K562 (cell line): ENCODE data around the gene SLC25A21. TPM values are rescaled to one million over a fixed set of nuclear protein-coding genes. Genes with fewer than 3 reads are reported as not detected.
A peak's percentile ranks its signal among the peaks of the same experiment; 100 is the strongest.
"Not testable (repeated sequence)": the region's sequence is repeated elsewhere in the genome, so short reads cannot be mapped to it uniquely, and the experiment has no call there.

Experiments
- ATAC-seq: fragments of 200-7000 bp; cut with Tn5 transposase; 3 replicates; pipeline ENCODE4 v1.9.1; 2020; ENCODE audit warnings: moderate library complexity
- BruUV-seq: library from RNA; stranded (reverse); fragments of 400-500 nt; replicated peaks from 2 replicates; lab custom pipeline; 2021; lab: Mats Ljungman, UMichigan
- CTCF ChIA-PET: fragments of 300-600 bp; formaldehyde crosslinking; extraction: SDS; loops from one replicate; lab custom pipeline; 2021; ENCODE audit warnings: low intra/inter-chr PET ratio; lab: Yijun Ruan, JAX
- POLR2A ChIA-PET: fragments of 300-600, 350-650 bp; sonication (Branson Sonifier 250); formaldehyde crosslinking; extraction: SDS; loops from one replicate; lab custom pipeline; 2021; ENCODE audit warnings: antibody characterized with exemption, inconsistent platforms; lab: Yijun Ruan, JAX
- DNase-seq, 4 experiments: peaks; one replicate each; pipeline versions ENCODE4 v3.0.0 to v3.0.0-alpha.2; 2011 to 2018; ENCODE audit warnings: low spot score in 3 of 4, mixed read lengths in 3 of 4; ENCODE audit errors: extremely low read depth in 1 of 4
- FAIRE-seq: peaks from 2 replicates; lab custom pipeline; 2011; peaks lifted over from hg19 to GRCh38; lab: Jason Lieb, UNC
- H2AFZ ChIP-seq: 2 replicates; pipeline ENCODE4 v1.6.0; 2011; ENCODE audit warnings: low read depth, low read length, control low read depth, inconsistent platforms
- H3K27ac ChIP-seq: fragments of 200-600 bp; 3 replicates; pipeline ENCODE4 v1.8.0; 2011; ENCODE audit warnings: low read depth, mild to moderate bottlenecking, control low read depth, inconsistent platforms, low read length, moderate library complexity, mixed read lengths; ENCODE audit errors: extremely low read depth
- H3K27me3 ChIP-seq, 2 experiments: fragments of 300-600 bp in 1 of 2; 2 replicates in 1 of 2; 3 replicates in 1 of 2; pipeline versions ENCODE4 v1.6.0 to v1.8.0; 2011; ENCODE audit warnings: inconsistent platforms in 2 of 2, low read length in 2 of 2, mild to moderate bottlenecking in 1 of 2, mixed read lengths in 1 of 2, moderate library complexity in 1 of 2; ENCODE audit not compliant: control insufficient read depth in 2 of 2, insufficient read depth in 2 of 2
- H3K36me3 ChIP-seq: fragments of 300-600 bp; 3 replicates; pipeline ENCODE4 v1.8.0; 2011; ENCODE audit warnings: mild to moderate bottlenecking, low read length, inconsistent platforms; ENCODE audit not compliant: control insufficient read depth, insufficient read depth
- H3K4me1 ChIP-seq, 2 experiments: fragments of 200-600 bp in 1 of 2; replicated peaks in 1 of 2; 2 replicates in 1 of 2; 3 replicates in 1 of 2; pipeline versions ENCODE4 v1.5.1 to v1.8.0; 2011; ENCODE audit warnings: inconsistent platforms in 2 of 2, low read length in 2 of 2, mild to moderate bottlenecking in 1 of 2, mixed read lengths in 1 of 2, moderate library complexity in 1 of 2; ENCODE audit not compliant: control insufficient read depth in 2 of 2, insufficient read depth in 2 of 2
- H3K4me2 ChIP-seq: 2 replicates; pipeline ENCODE4 v1.6.1; 2011; ENCODE audit warnings: low read length, control low read depth, inconsistent platforms, mixed read lengths; ENCODE audit not compliant: insufficient read depth
- H3K4me3 ChIP-seq: fragments of 200-600 bp; sonication (generic), shearing (Covaris generic); 2 replicates; pipeline ENCODE4 v1.5.1; 2016; ENCODE audit warnings: control low read depth, inconsistent platforms
- H3K79me2 ChIP-seq: fragments of 200-600 bp; 3 replicates; pipeline ENCODE4 v1.8.0; 2011; ENCODE audit warnings: low read length, inconsistent platforms; ENCODE audit not compliant: control insufficient read depth, insufficient read depth
- H3K9ac ChIP-seq, 2 experiments: 2 replicates each; pipeline versions ENCODE4 v1.6.0 to v1.6.1; 2011; ENCODE audit warnings: low read depth in 2 of 2, low read length in 2 of 2, control low read depth in 1 of 2, inconsistent platforms in 1 of 2, mild to moderate bottlenecking in 1 of 2, mixed read lengths in 1 of 2; ENCODE audit not compliant: insufficient read depth in 1 of 2
- H3K9me1 ChIP-seq: one replicate; pipeline ENCODE4 v1.6.0; 2011; ENCODE audit warnings: inconsistent platforms, mild to moderate bottlenecking, low read length, moderate library complexity; ENCODE audit not compliant: control insufficient read depth, insufficient read depth
- H3K9me3 ChIP-seq: replicated peaks from 2 replicates; pipeline ENCODE4 v1.5.1; 2011; ENCODE audit warnings: low read depth, low read length, inconsistent platforms; ENCODE audit not compliant: control insufficient read depth, insufficient read depth
- H4K20me1 ChIP-seq: replicated peaks from 2 replicates; pipeline ENCODE4 v1.6.1; 2011; ENCODE audit warnings: low read length, inconsistent platforms, mixed read lengths; ENCODE audit not compliant: control insufficient read depth, insufficient read depth
- BCOR ChIP-seq: fragments of 450-650 bp; IDR thresholded peaks from 2 replicates; pipeline ENCODE4 v1.6.1; 2016
- CBX1 ChIP-seq: sonication (generic); IDR thresholded peaks from 2 replicates; pipeline ENCODE4 v1.6.1; 2016; ENCODE audit warnings: antibody characterized with exemption, low read depth, mild to moderate bottlenecking
- CBX3 ChIP-seq, 2 experiments: IDR thresholded peaks; 1 replicate in 1 of 2; 2 replicates in 1 of 2; pipeline ENCODE4 v1.6.1; 2012; ENCODE audit warnings: inconsistent platforms in 2 of 2, low read length in 2 of 2, borderline replicate concordance in 1 of 2, control low read depth in 1 of 2
- CBX5 ChIP-seq: IDR thresholded peaks from 2 replicates; pipeline ENCODE4 v1.6.1; 2014; ENCODE audit warnings: low read depth, borderline replicate concordance
- TRIM28 ChIP-seq: fragments of 450-650 bp; IDR thresholded peaks from 2 replicates; pipeline ENCODE4 v1.6.1; 2017
- ZFP36 ChIP-seq: fragments of 150-350 bp; IDR thresholded peaks from 2 replicates; pipeline ENCODE4 v1.6.1; 2018; ENCODE audit warnings: low read length, low read depth; ENCODE audit not compliant: partially characterized antibody
- ZNF146 ChIP-seq: IDR thresholded peaks from one replicate; pipeline ENCODE4 v1.6.1; 2018; ENCODE audit warnings: missing compliant biosample characterization; ENCODE audit not compliant: unreplicated experiment
- WGBS: fragments of 100-300 bp; shearing (Covaris generic); methylation state at CpG from one replicate; pipeline ENCODE4 v1.1.6; 2016; ENCODE audit warnings: low coverage, mixed read lengths; ENCODE audit not compliant: insufficient coverage; ENCODE audit errors: missing lambda C conversion rate; 5-methylcytosine and 5-hydroxymethylcytosine counted together
- in situ Hi-C: fragments of 300-500 bp; cut with MboI; formaldehyde crosslinking; loops from 4 replicates; pipeline ENCODE4 v1.15.0; 2018; ENCODE audit warnings: inconsistent platforms, mixed read lengths
- intact Hi-C: fragments of 100-400 bp; cut with micrococcal nuclease; formaldehyde crosslinking; loops from 2 replicates; pipeline ENCODE4 v1.14.2; 2022
- polyA plus RNA-seq, 8 experiments: library from polyadenylated mRNA; depleted of rRNA in 4 of 8; stranded (reverse) in 5 of 8; unstranded in 3 of 8; fragments of >200 nt; fragmentation: Nextera tagmentation in 2 of 8; fragmentation: Illumina TruSeq in 1 of 8; extraction: Ambion mirVana in 2 of 8; extraction: Trizol in 1 of 8; gene quantifications; 2 replicates each; pipeline versions ENCODE4 v1.2.1 to v1.2.3, GENCODE V29; 2011 to 2014; ENCODE audit warnings: inconsistent platforms in 1 of 8, missing spikeins in 1 of 8
- total RNA-seq, 7 experiments: library from RNA; depleted of rRNA in 6 of 7; stranded (reverse); fragments of >200 nt in 6 of 7; fragmentation: Illumina TruSeq in 2 of 7; extraction: Trizol in 2 of 7; gene quantifications; 2 replicates each; pipeline versions ENCODE4 v1.2.1 to v1.2.3, GENCODE V29; 2011 to 2021; ENCODE audit warnings: low replicate concordance in 1 of 7

Gene SLC25A21
- total and polyA plus RNA-seq, 9 of the 15 experiments (the other 6 are each of a cell fraction or from before 2014, with no cell fraction given) = 15.2 to 46.7 (median 28.7) TPM

DNA sequence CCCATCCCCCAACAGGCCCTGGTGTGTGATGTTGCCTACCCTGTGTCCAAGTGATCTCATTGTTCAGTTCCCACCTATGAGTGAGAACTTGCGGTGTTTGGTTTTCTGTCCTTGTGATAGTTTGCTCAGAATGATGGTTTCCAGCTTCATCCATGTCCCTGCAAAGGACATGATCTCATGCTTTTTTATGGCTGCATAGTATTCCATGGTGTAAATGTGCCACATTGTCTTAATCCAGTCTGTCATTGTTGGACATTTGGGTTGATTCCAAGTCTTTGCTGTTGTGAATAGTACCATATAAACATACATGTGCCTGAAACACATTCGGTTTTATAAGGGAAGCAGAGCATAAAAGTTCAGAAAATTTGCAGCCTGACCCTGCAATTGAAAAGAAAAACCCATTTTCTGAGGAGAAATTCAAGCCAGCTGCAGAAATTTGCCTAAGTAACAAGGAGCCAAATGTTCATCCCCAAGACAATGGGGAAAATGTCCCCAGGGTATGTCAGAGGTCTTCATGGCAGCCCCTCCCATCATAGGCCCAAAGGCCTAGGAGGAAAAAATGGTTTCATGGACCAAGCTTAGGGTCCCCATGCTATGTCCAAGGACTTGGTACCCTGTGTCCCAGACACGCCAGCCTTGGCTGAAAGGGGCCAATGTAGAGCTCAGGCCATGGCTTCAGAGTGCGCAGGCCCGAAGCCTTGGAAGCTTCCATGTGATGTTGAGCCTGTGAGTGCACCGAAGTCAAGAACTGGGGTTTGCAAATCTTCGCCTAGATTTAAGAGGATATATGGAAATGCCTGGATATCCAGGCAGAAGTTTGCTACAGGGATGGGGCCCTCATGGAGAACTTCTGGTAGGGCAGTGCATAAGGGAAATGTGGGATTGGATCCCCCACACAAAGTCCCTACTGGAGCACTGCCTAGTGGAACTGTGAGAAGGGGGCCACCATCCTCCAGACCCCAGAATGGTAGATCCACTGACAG lies 33.5 kb upstream of the SLC25A21 start:
- H3K9me1 ChIP-seq, ATAC-seq, H3K4me3 ChIP-seq, H3K9ac ChIP-seq, H3K27ac ChIP-seq, DNase-seq, FAIRE-seq, H3K36me3 ChIP-seq, CTCF ChIA-PET, H4K20me1 ChIP-seq, H3K27me3 ChIP-seq, H2AFZ ChIP-seq, H3K4me1 ChIP-seq, BruUV-seq, H3K4me2 ChIP-seq, intact Hi-C loops, in situ Hi-C loops: not testable (repeated sequence)
- peaks cover 36% of the 10 kb centered on the region for H3K79me2 ChIP-seq
- peaks cover 10% of the 10 kb centered on the region for H3K9me3 ChIP-seq
- 91% methylated on average over 6 of the region's 7 CpGs for WGBS
- peak; percentile 85; the same call in 1 of the 2 replicates for TF ChIP-seq CBX5
- peak; percentile 69 for TF ChIP-seq ZNF146
- peak; percentile 66; the same call in 1 of the 2 replicates for TF ChIP-seq TRIM28
- peak; percentile 79; the same call in 1 of the 2 replicates for TF ChIP-seq CBX1
- TF ChIP-seq BCOR = peak; percentile 52; the same call in 1 of the 2 replicates
- peak in 1 of 2 experiments; percentile 91; a peak in 2 of 3 replicates for TF ChIP-seq CBX3 (IDR thresholded peaks at IDR 0.05; ENCODE audit: borderline replicate concordance in 1 of 2, low read length in 2 of 2)
- TF ChIP-seq ZFP36 = peak; percentile 32
- POLR2A ChIA-PET = interaction anchor here (0.7 kb wide), 1 partner anchor 337 kb away, joined by 3 read pairs; no protein-coding TSS in a partner anchor
